HepG2 (cell line): ENCODE measurements around the gene WDR54.

ENCODE experiments used
- ATF3 ChIP-seq: sonication (generic); formaldehyde crosslinking; IDR thresholded peaks from 2 replicates; pipeline ENCODE4 v1.4.0; 2020; ENCODE audit warnings: missing genetic modification reagents
- CTCF ChIP-seq: sonication (generic); formaldehyde crosslinking; IDR thresholded peaks from 2 replicates; pipeline ENCODE4 v1.5.0; 2020; ENCODE audit warnings: mild to moderate bottlenecking, missing genetic modification reagents, moderate library complexity
- FOXK2 ChIP-seq: fragments of 450-650 bp; IDR thresholded peaks from 2 replicates; pipeline ENCODE4 v1.6.1; 2016
- MED13 ChIP-seq: sonication (generic); formaldehyde crosslinking; IDR thresholded peaks from 2 replicates; pipeline ENCODE4 v1.5.0; 2020; ENCODE audit warnings: missing genetic modification reagents
- MTA3 ChIP-seq: sonication (generic); formaldehyde crosslinking; IDR thresholded peaks from 2 replicates; pipeline ENCODE4 v1.4.0; 2020; ENCODE audit warnings: missing genetic modification reagents
- MXI1 ChIP-seq: IDR thresholded peaks from 3 replicates; pipeline ENCODE4 v1.6.1; 2012; ENCODE audit warnings: low read depth, low read length, inconsistent platforms, borderline replicate concordance
- NR3C1 ChIP-seq: sonication (generic); formaldehyde crosslinking; IDR thresholded peaks from 2 replicates; pipeline ENCODE4 v1.4.0; 2020; ENCODE audit warnings: missing genetic modification reagents
- PHF8 ChIP-seq: sonication (generic); formaldehyde crosslinking; IDR thresholded peaks from 2 replicates; pipeline ENCODE4 v1.5.0; 2020; ENCODE audit warnings: missing genetic modification reagents
- TCF7L2 ChIP-seq: IDR thresholded peaks from 2 replicates; pipeline ENCODE4 v1.6.1; 2011; ENCODE audit warnings: mild to moderate bottlenecking, low read depth, low read length, moderate library complexity
- ZNF230 ChIP-seq: sonication (generic); formaldehyde crosslinking; IDR thresholded peaks from 2 replicates; pipeline ENCODE4 v1.4.0; 2020; ENCODE audit warnings: mild to moderate bottlenecking, missing genetic modification reagents
- ZNF574 ChIP-seq: sonication (generic); formaldehyde crosslinking; IDR thresholded peaks from 2 replicates; pipeline ENCODE4 v1.4.0; 2020; ENCODE audit warnings: missing genetic modification reagents
- ZNF780A ChIP-seq: sonication (generic); formaldehyde crosslinking; IDR thresholded peaks from 2 replicates; pipeline ENCODE4 v1.8.0; 2022; ENCODE audit warnings: mild to moderate bottlenecking, missing genetic modification reagents, moderate library complexity
- ZSCAN20 ChIP-seq: sonication (generic); formaldehyde crosslinking; IDR thresholded peaks from 2 replicates; pipeline ENCODE4 v1.4.0; 2020; ENCODE audit warnings: missing genetic modification reagents, mild to moderate bottlenecking, borderline replicate concordance

- no peak for TF ChIP-seq ZNF230 (CRISPR knock-in tag)
- TF ChIP-seq NR3C1, result no peak
- no peak for TF ChIP-seq MXI1
- TF ChIP-seq ZNF574 (CRISPR knock-in tag), result no peak
- no peak for TF ChIP-seq ZNF780A (CRISPR knock-in tag)
- TF ChIP-seq CTCF, result no peak
- TF ChIP-seq ZSCAN20, result no peak
- TF ChIP-seq MTA3 (CRISPR knock-in tag), result no peak
- TF ChIP-seq ATF3 (CRISPR knock-in tag), result no peak
- TF ChIP-seq TCF7L2, result no peak
- TF ChIP-seq MED13, result no peak
- no peak for TF ChIP-seq PHF8 (CRISPR knock-in tag)
- TF ChIP-seq FOXK2, result no peak
These were observed 4.3 kb upstream of the WDR54 start for GRCh38 chr2:74417197-74417596.
